IMR-90 (cell line): ENCODE results near the gene TBC1D12. TPM values are rescaled to one million over a fixed set of nuclear protein-coding genes. Genes with fewer than 3 reads are reported as not detected.

Source experiments
- ATAC-seq: fragments of 200-7000 bp; cut with Tn5 transposase; 2 replicates; pipeline ENCODE4 v1.9.1; 2020; ENCODE audit warnings: low read depth, mild to moderate bottlenecking, moderate library complexity
- BruUV-seq: library from RNA; stranded (reverse); fragments of 400-500 nt; replicated peaks from 2 replicates; lab custom pipeline; 2021; lab: Mats Ljungman, UMichigan
- CTCF ChIA-PET: fragments of 300-600 bp; formaldehyde crosslinking; extraction: SDS; loops from one replicate; lab custom pipeline; 2021; ENCODE audit warnings: antibody characterized with exemption; lab: Yijun Ruan, JAX
- POLR2A ChIA-PET: fragments of 300-600 bp; sonication (Branson Sonifier 250); formaldehyde crosslinking; loops from one replicate; lab custom pipeline; 2022; ENCODE audit warnings: antibody characterized with exemption; ENCODE audit not compliant: unreplicated experiment; lab: Charles Lee
- DNase-seq: peaks from one replicate; pipeline ENCODE4 v3.0.0; 2013
- H2AFZ ChIP-seq: replicated peaks from 2 replicates; pipeline ENCODE3; 2013; ENCODE audit warnings: low read length, mild to moderate bottlenecking; ENCODE audit not compliant: poor library complexity
- H2AK5ac ChIP-seq: 2 replicates; pipeline ENCODE4 v1.6.1; 2013; ENCODE audit warnings: low read depth, low read length, inconsistent platforms
- H2AK9ac ChIP-seq: replicated peaks from 2 replicates; pipeline ENCODE3; 2013; ENCODE audit warnings: mild to moderate bottlenecking, low read depth, low read length, moderate library complexity; ENCODE audit not compliant: poor library complexity
- H2BK120ac ChIP-seq: 2 replicates; pipeline ENCODE4 v1.6.1; 2013; ENCODE audit warnings: low read depth, low read length, inconsistent platforms
- H2BK15ac ChIP-seq: 3 replicates; pipeline ENCODE4 v1.6.1; 2013; ENCODE audit warnings: low read depth, low read length, inconsistent platforms
- H2BK20ac ChIP-seq: 2 replicates; pipeline ENCODE4 v1.6.1; 2013; ENCODE audit warnings: low read depth, mild to moderate bottlenecking, inconsistent platforms, low read length, moderate library complexity
- H2BK5ac ChIP-seq: 2 replicates; pipeline ENCODE4 v1.6.1; 2013; ENCODE audit warnings: mild to moderate bottlenecking, low read depth, low read length, inconsistent platforms; ENCODE audit not compliant: poor library complexity, severe bottlenecking
- H3K14ac ChIP-seq: replicated peaks from 2 replicates; pipeline ENCODE4 v1.6.1; 2013; ENCODE audit warnings: low read depth, low read length, inconsistent platforms
- H3K18ac ChIP-seq: 2 replicates; pipeline ENCODE4 v1.6.1; 2013; ENCODE audit warnings: low read depth, low read length, control low read depth
- H3K23ac ChIP-seq: 2 replicates; pipeline ENCODE4 v1.6.1; 2013; ENCODE audit warnings: low read depth, low read length, inconsistent platforms
- H3K27ac ChIP-seq: 2 replicates; pipeline ENCODE4 v1.5.1; 2013; ENCODE audit warnings: mild to moderate bottlenecking, control low read depth, low read length; ENCODE audit not compliant: insufficient read depth
- H3K27me3 ChIP-seq: 2 replicates; pipeline ENCODE4 v1.6.1; 2013; ENCODE audit warnings: low read length; ENCODE audit not compliant: control insufficient read depth, insufficient read depth
- H3K36me3 ChIP-seq: 2 replicates; pipeline ENCODE4 v1.6.1; 2013; ENCODE audit warnings: low read length, mixed read lengths; ENCODE audit not compliant: control insufficient read depth, insufficient read depth
- H3K4ac ChIP-seq: 2 replicates; pipeline ENCODE4 v1.6.1; 2013; ENCODE audit warnings: low read depth, low read length, inconsistent platforms
- H3K4me1 ChIP-seq: 2 replicates; pipeline ENCODE4 v1.6.1; 2013; ENCODE audit warnings: low read length, mixed read lengths; ENCODE audit not compliant: control insufficient read depth, insufficient read depth
- H3K4me2 ChIP-seq: 2 replicates; pipeline ENCODE4 v1.6.1; 2013; ENCODE audit warnings: low read depth, mild to moderate bottlenecking, control low read depth, low read length, moderate library complexity
- H3K4me3 ChIP-seq: 2 replicates; pipeline ENCODE4 v1.5.1; 2013; ENCODE audit warnings: low read depth, mild to moderate bottlenecking, control low read depth, low read length, moderate library complexity; ENCODE audit not compliant: insufficient read depth
- H3K56ac ChIP-seq: 2 replicates; pipeline ENCODE4 v1.6.1; 2013; ENCODE audit warnings: low read length, inconsistent platforms; ENCODE audit not compliant: insufficient read depth; ENCODE audit errors: extremely low read depth
- H3K79me1 ChIP-seq, 2 experiments: 2 replicates each; pipeline ENCODE4 v1.6.1; 2013; ENCODE audit warnings: low read length in 2 of 2, inconsistent platforms in 1 of 2, low read depth in 1 of 2
- H3K9ac ChIP-seq: 2 replicates; pipeline ENCODE4 v1.6.1; 2013; ENCODE audit warnings: low read depth, low read length, control low read depth
- H3K9me1 ChIP-seq: 2 replicates; pipeline ENCODE4 v1.6.1; 2013; ENCODE audit warnings: low read length, inconsistent platforms; ENCODE audit not compliant: insufficient read depth
- H3K9me3 ChIP-seq: 2 replicates; pipeline ENCODE4 v1.6.1; 2013; ENCODE audit warnings: low read length; ENCODE audit not compliant: control insufficient read depth, insufficient read depth
- H4K20me1 ChIP-seq: 2 replicates; pipeline ENCODE4 v1.6.1; 2013; ENCODE audit warnings: low read length, inconsistent platforms; ENCODE audit not compliant: insufficient read depth
- H4K5ac ChIP-seq: 2 replicates; pipeline ENCODE4 v1.6.1; 2013; ENCODE audit warnings: mild to moderate bottlenecking, low read depth, low read length, control low read depth
- H4K8ac ChIP-seq, 2 experiments: 2 replicates each; pipeline ENCODE4 v1.6.1; 2013; ENCODE audit warnings: low read depth in 2 of 2, low read length in 2 of 2, control low read depth in 1 of 2, inconsistent platforms in 1 of 2
- H4K91ac ChIP-seq: 2 replicates; pipeline ENCODE4 v1.6.1; 2013; ENCODE audit warnings: low read depth, low read length, inconsistent platforms; ENCODE audit not compliant: insufficient read depth
- BHLHE40 ChIP-seq: fragments of 150-350 bp; IDR thresholded peaks from 2 replicates; pipeline ENCODE4 v1.6.1; 2016; ENCODE audit warnings: mild to moderate bottlenecking, low read depth, low read length
- CEBPB ChIP-seq: IDR thresholded peaks from 2 replicates; pipeline ENCODE4 v1.6.1; 2012; ENCODE audit warnings: low read depth, low read length, improper control_type of control experiment
- CHD1 ChIP-seq: IDR thresholded peaks from 2 replicates; pipeline ENCODE4 v1.6.1; 2012; ENCODE audit warnings: low read depth, low read length, improper control_type of control experiment
- FOS ChIP-seq: fragments of 150-350 bp; IDR thresholded peaks from 2 replicates; pipeline ENCODE4 v1.6.1; 2016; ENCODE audit warnings: low read depth, low read length
- MAFK ChIP-seq: IDR thresholded peaks from 2 replicates; pipeline ENCODE4 v1.6.1; 2012; ENCODE audit warnings: low read depth, low read length, improper control_type of control experiment
- MAZ ChIP-seq: IDR thresholded peaks from 2 replicates; pipeline ENCODE4 v1.6.1; 2012; ENCODE audit warnings: low read depth, mild to moderate bottlenecking, low read length, improper control_type of control experiment, moderate library complexity, borderline replicate concordance
- MXI1 ChIP-seq: IDR thresholded peaks from 2 replicates; pipeline ENCODE4 v1.6.1; 2012; ENCODE audit warnings: low read depth, mild to moderate bottlenecking, low read length, moderate library complexity, borderline replicate concordance
- NFE2L2 ChIP-seq: fragments of 150-350 bp; IDR thresholded peaks from 2 replicates; pipeline ENCODE4 v1.6.1; 2016; ENCODE audit warnings: low read depth, mild to moderate bottlenecking, low read length
- POLR2A ChIP-seq: IDR thresholded peaks from 2 replicates; pipeline ENCODE4 v1.6.1; 2012; ENCODE audit warnings: mild to moderate bottlenecking, low read depth, low read length
- RAD21 ChIP-seq: IDR thresholded peaks from 2 replicates; pipeline ENCODE4 v1.6.1; 2012; ENCODE audit warnings: low read length, improper control_type of control experiment
- RCOR1 ChIP-seq: IDR thresholded peaks from 2 replicates; pipeline ENCODE4 v1.6.1; 2012; ENCODE audit warnings: mild to moderate bottlenecking, low read length, improper control_type of control experiment; ENCODE audit not compliant: insufficient replicate concordance
- RFX5 ChIP-seq: IDR thresholded peaks from 2 replicates; pipeline ENCODE4 v1.8.0; 2012; ENCODE audit warnings: low read depth, mild to moderate bottlenecking, low read length, moderate library complexity
- SMC3 ChIP-seq: fragments of 150-350 bp; IDR thresholded peaks from 2 replicates; pipeline ENCODE4 v1.6.1; 2016; ENCODE audit warnings: low read depth, mild to moderate bottlenecking, antibody characterized with exemption, low read length, moderate library complexity
- dilution Hi-C: fragments of 300-500 bp; cut with HindIII; formaldehyde crosslinking; loops from one replicate; pipeline ENCODE4 v1.14.3; 2018; ENCODE audit warnings: low sequenced_read_pairs; ENCODE audit not compliant: unreplicated experiment
- in situ Hi-C: fragments of 300-500 bp; cut with MboI; formaldehyde crosslinking; loops from 3 replicates; pipeline ENCODE4 v1.14.3; 2019; ENCODE audit warnings: low sequenced_read_pairs, inconsistent platforms, mixed read lengths
- intact Hi-C: fragments of 100-400 bp; cut with micrococcal nuclease; formaldehyde crosslinking; loops from 2 replicates; pipeline ENCODE4 v1.10.0; 2022
- polyA plus RNA-seq, 3 experiments: library from polyadenylated mRNA; depleted of rRNA; stranded (reverse); fragments of >200 nt; gene quantifications; 2 replicates each; pipeline ENCODE4 v1.2.3, GENCODE V29; 2012; ENCODE audit warnings: low replicate concordance in 1 of 3
- total RNA-seq: library from RNA; depleted of rRNA; stranded (reverse); fragments of >200 nt; gene quantifications from 2 replicates; pipeline ENCODE4 v1.2.3, GENCODE V29; 2012
- TF ChIP-seq, protein P1 (sequence below): fragments of 150-350 bp; IDR thresholded peaks from 2 replicates; pipeline ENCODE4 v1.6.1; 2016; ENCODE audit warnings: low read depth, mild to moderate bottlenecking, low read length, moderate library complexity, borderline replicate concordance
- TF ChIP-seq, protein P2 (sequence below): fragments of 150-350 bp; IDR thresholded peaks from 2 replicates; pipeline ENCODE4 v1.6.1; 2017; ENCODE audit warnings: mild to moderate bottlenecking, antibody characterized with exemption, low read length, low read depth
- TF ChIP-seq, protein P3 (sequence below): conservative IDR thresholded peaks from 2 replicates; pipeline ENCODE4 v1.5.1; 2012; ENCODE audit warnings: mild to moderate bottlenecking, low read depth, low read length, improper control_type of control experiment

The TBC1D12 gene
- total and polyA plus RNA-seq, 2 of the 4 experiments (the other 2 are of a cell fraction), result 1.9 to 5.4 TPM

- in situ Hi-C loops (loop anchor here (25.0 kb wide), 2 partner anchors 364 to 514 kb away; no protein-coding TSS in a partner anchor), dilution Hi-C loops (no loop called here), intact Hi-C loops (no loop called here)
- no peak overlapping the region for H2BK5ac ChIP-seq
- peaks cover 6% of the 10 kb centered on the region for H3K9me1 ChIP-seq
- H4K91ac ChIP-seq, result no peak overlapping the region
- H3K4me2 ChIP-seq, result no peak overlapping the region
- no peak overlapping the region for H2BK20ac ChIP-seq
- TF ChIP-seq CEBPB (no peak), NFE2L2 (no peak), MXI1 (no peak), CHD1 (no peak), RAD21 (no peak), MAZ (no peak), FOS (no peak), RFX5 (no peak), POLR2A (no peak), BHLHE40 (no peak), RCOR1 (no peak), MAFK (no peak), SMC3 (no peak)
- TF ChIP-seq, protein P1, sequence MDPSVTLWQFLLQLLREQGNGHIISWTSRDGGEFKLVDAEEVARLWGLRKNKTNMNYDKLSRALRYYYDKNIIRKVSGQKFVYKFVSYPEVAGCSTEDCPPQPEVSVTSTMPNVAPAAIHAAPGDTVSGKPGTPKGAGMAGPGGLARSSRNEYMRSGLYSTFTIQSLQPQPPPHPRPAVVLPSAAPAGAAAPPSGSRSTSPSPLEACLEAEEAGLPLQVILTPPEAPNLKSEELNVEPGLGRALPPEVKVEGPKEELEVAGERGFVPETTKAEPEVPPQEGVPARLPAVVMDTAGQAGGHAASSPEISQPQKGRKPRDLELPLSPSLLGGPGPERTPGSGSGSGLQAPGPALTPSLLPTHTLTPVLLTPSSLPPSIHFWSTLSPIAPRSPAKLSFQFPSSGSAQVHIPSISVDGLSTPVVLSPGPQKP, result no peak
- TF ChIP-seq, protein P2, sequence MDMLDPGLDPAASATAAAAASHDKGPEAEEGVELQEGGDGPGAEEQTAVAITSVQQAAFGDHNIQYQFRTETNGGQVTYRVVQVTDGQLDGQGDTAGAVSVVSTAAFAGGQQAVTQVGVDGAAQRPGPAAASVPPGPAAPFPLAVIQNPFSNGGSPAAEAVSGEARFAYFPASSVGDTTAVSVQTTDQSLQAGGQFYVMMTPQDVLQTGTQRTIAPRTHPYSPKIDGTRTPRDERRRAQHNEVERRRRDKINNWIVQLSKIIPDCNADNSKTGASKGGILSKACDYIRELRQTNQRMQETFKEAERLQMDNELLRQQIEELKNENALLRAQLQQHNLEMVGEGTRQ, result no peak
- TF ChIP-seq, protein P3, sequence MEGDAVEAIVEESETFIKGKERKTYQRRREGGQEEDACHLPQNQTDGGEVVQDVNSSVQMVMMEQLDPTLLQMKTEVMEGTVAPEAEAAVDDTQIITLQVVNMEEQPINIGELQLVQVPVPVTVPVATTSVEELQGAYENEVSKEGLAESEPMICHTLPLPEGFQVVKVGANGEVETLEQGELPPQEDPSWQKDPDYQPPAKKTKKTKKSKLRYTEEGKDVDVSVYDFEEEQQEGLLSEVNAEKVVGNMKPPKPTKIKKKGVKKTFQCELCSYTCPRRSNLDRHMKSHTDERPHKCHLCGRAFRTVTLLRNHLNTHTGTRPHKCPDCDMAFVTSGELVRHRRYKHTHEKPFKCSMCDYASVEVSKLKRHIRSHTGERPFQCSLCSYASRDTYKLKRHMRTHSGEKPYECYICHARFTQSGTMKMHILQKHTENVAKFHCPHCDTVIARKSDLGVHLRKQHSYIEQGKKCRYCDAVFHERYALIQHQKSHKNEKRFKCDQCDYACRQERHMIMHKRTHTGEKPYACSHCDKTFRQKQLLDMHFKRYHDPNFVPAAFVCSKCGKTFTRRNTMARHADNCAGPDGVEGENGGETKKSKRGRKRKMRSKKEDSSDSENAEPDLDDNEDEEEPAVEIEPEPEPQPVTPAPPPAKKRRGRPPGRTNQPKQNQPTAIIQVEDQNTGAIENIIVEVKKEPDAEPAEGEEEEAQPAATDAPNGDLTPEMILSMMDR, result no peak
- no peak overlapping the region for H3K9ac ChIP-seq
- H3K9me3 ChIP-seq, result no peaks in the 10 kb centered on the region
- no peak overlapping the region for H2AK9ac ChIP-seq
- no peak overlapping the region for H4K5ac ChIP-seq
- DNase-seq (no peak), ATAC-seq (no peak)
- H4K8ac ChIP-seq, result no peak overlapping the region
- no peak overlapping the region for H3K27ac ChIP-seq
- BruUV-seq, result no TSS peak
- no peak overlapping the region for H2BK15ac ChIP-seq
- H3K14ac ChIP-seq, result no peak overlapping the region
- no peak overlapping the region for H3K23ac ChIP-seq
- H3K27me3 ChIP-seq, result no peaks in the 10 kb centered on the region
- ChIA-PET CTCF (no interaction called here), POLR2A (no interaction called here)
- H3K56ac ChIP-seq, result no peak overlapping the region
- H3K18ac ChIP-seq, result no peak overlapping the region
- H2BK120ac ChIP-seq, result no peak overlapping the region
- H3K36me3 ChIP-seq, result no peaks in the 10 kb centered on the region
- no peak overlapping the region for H2AK5ac ChIP-seq
- no peak overlapping the region for H3K4ac ChIP-seq
- no peak overlapping the region for H2AFZ ChIP-seq
- no peak overlapping the region for H3K4me3 ChIP-seq
- peaks cover 18% of the 10 kb centered on the region; the same call in 1 of the 2 replicates for H4K20me1 ChIP-seq
- peaks cover 9% of the 10 kb centered on the region for H3K4me1 ChIP-seq
- peaks cover 16 to 37% of the 10 kb centered on the region in 2 experiments for H3K79me1 ChIP-seq
Measured at GRCh38 chr10:94425942-94426341, 23.6 kb downstream of the TBC1D12 start.
